Central memory CD8-positive, alpha-beta T cell (primary cell): ENCODE measurements around the gene RMP24.
A peak's percentile ranks its signal among the peaks of the same experiment; 100 is the strongest.
"Not testable (repeated sequence)": the region's sequence is repeated elsewhere in the genome, so short reads cannot be mapped to it uniquely, and the experiment has no call there.

ENCODE experiments used
- ATAC-seq: fragments of 150-1000 bp; cut with Tn5 transposase; replicated peaks from 2 replicates; pipeline ENCODE4 v1.10.0; 2022; ENCODE audit warnings: mild to moderate bottlenecking, moderate FRiP score, moderate number of reproducible peaks; ENCODE audit not compliant: poor library complexity, severe bottlenecking; ENCODE audit errors: extremely low read depth
- DNase-seq, 2 donors: peaks; one replicate each; pipeline ENCODE4 v3.0.0; 2021; ENCODE audit warnings: low spot score in 2 of 2
- H3K27ac Mint-ChIP-seq: one replicate; pipeline ENCODE4 v1.8.0; 2022; ENCODE audit warnings: low read depth, mild to moderate bottlenecking, moderate library complexity, mixed read lengths
- H3K27me3 Mint-ChIP-seq: one replicate; pipeline ENCODE4 v1.8.0; 2022; ENCODE audit warnings: mixed read lengths
- H3K36me3 Mint-ChIP-seq: one replicate; pipeline ENCODE4 v1.8.0; 2022; ENCODE audit warnings: mild to moderate bottlenecking, moderate library complexity, mixed read lengths; ENCODE audit not compliant: insufficient read depth
- H3K4me1 Mint-ChIP-seq: one replicate; pipeline ENCODE4 v1.8.0; 2022; ENCODE audit warnings: mixed read lengths
- H3K4me3 Mint-ChIP-seq: one replicate; pipeline ENCODE4 v1.8.0; 2022; ENCODE audit warnings: mild to moderate bottlenecking, moderate library complexity, mixed read lengths
- H3K9me3 Mint-ChIP-seq: one replicate; pipeline ENCODE4 v1.8.0; 2022; ENCODE audit warnings: mixed read lengths

Gene RMP24

DNA sequence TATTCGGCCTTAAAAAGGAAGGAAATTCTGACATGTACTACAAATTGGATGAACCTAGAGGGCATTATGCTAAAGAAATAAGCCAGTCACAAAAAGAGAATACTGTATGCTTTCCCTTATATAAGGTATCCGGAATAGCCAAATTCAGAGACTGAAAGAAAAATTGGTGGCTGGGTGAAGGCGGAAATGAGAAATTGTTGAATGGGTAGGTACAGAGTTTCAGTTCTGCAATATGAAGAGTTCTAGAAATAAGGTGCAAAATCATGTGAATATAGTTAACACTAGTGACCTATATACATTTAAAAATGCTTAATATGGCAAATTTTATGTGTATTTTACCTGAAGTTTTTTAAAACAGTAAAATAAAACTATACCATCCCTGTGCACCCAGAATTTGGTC lies 43.1 kb downstream of the RMP24 start:
- Mint-ChIP-seq H3K4me3 (no peak overlapping the region), H3K27ac (no peak overlapping the region), H3K9me3 (no peaks in the 10 kb centered on the region), H3K4me1 (peaks cover 5% of the 10 kb centered on the region), H3K36me3 (peaks cover 1% of the 10 kb centered on the region), H3K27me3 (no peaks in the 10 kb centered on the region)
- ATAC-seq, result no peak
- no peak for DNase-seq

DNA sequence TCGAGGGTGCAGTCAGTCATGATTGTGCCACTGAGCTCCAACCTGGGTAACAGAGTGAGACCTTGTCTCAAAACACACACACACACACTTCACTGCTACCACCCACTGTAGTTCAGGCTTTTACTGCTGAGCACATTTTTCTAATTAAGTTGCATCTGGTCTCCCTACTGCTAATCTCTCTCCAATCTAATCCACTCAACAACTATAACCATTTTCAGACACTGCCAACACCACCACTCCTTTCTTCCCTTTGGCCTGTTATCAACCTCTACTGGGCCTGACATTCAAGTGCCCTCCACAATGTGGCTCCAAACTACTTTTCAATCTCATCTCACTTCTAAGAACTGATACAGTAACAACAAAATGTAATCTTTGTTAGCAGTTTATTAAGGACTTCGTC lies 44.8 kb downstream of the RMP24 start:
- H3K4me1 Mint-ChIP-seq, result peaks cover 5% of the 10 kb centered on the region
- H3K27ac Mint-ChIP-seq, result no peak overlapping the region
- H3K27me3 Mint-ChIP-seq, result no peaks in the 10 kb centered on the region
- peaks cover 3% of the 10 kb centered on the region for H3K36me3 Mint-ChIP-seq
- no peak overlapping the region for H3K4me3 Mint-ChIP-seq
- H3K9me3 Mint-ChIP-seq, result no peaks in the 10 kb centered on the region
- ATAC-seq (no peak), DNase-seq (no peak)

DNA sequence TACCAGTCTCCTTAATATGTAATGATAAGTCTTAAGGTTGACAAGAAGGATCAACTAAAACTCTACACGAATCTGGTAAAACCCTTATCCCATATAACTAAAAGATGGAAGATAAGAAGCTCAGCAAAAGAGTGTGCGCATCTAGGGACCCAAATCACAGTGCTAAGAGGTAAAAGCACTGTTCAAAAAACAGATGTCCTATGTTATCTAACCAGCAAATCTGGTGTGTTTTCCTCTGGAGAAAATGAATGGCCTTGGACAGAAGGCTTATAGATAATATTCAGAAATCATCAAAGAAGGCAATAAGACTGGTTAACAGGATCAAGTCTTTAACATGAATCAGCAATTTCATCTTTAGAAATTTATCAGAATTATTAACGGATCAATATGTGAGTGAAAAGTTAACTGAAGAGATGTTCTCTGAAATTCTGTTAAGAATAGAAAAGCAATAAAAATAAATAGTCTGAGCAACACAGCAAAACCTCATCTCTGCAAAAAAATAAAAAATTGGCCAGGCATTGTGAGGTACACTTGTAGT lies 47.8 kb downstream of the RMP24 start:
- ATAC-seq (no peak), DNase-seq (no peak)
- Mint-ChIP-seq H3K4me3 (no peak overlapping the region), H3K27ac (peak overlapping the region; percentile 41), H3K9me3 (no peaks in the 10 kb centered on the region), H3K27me3 (no peaks in the 10 kb centered on the region), H3K36me3 (peaks cover 6% of the 10 kb centered on the region), H3K4me1 (peaks cover 5% of the 10 kb centered on the region)

DNA sequence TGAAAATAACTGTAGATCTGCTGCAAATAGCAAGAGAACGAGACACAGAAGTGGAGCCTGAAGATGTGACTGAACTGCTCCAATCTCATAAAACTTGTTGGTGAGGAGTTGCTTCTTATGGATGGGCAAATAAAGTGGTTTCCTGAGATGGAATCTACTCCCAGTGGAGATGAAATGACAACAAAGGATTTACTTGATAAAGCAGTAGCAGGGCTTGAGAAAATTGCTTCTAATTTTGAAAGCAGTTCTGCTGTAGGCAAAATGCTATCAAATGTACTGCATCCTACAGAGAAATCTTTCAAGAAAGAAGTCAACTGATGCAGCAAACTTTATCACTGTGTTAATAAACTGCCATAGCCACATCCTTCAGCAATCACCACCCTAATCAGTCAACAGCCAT lies 50.9 kb downstream of the RMP24 start:
- Mint-ChIP-seq H3K9me3 (no peaks in the 10 kb centered on the region), H3K4me3 (no peak overlapping the region), H3K27ac (no peak overlapping the region), H3K27me3 (no peaks in the 10 kb centered on the region), H3K36me3 (peaks cover 20% of the 10 kb centered on the region), H3K4me1 (no peaks in the 10 kb centered on the region)
- DNase-seq, result no peak
- ATAC-seq, result no peak

DNA sequence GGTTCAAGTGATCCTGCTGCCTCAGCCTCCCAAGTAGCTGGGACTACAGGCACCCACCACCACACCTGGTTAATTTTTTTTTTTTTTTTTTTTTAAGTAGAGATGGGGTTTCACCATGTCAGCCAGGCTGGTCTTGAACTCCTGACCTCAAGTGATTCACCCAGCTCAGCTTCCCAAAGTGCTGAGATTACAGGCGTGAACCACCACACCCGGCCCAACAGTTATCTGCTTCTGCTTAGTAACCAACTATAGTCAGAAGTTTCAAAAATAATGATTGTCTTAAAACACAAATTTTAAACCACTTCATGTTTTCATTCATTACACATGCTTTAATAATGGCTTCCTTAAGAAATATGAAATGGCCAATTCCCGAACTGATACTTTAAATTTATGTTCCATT lies 51.8 kb downstream of the RMP24 start:
- not testable (repeated sequence) for H3K4me1 Mint-ChIP-seq, H3K9me3 Mint-ChIP-seq, H3K27ac Mint-ChIP-seq, ATAC-seq, H3K27me3 Mint-ChIP-seq, H3K4me3 Mint-ChIP-seq, DNase-seq
- peaks cover 25% of the 10 kb centered on the region for H3K36me3 Mint-ChIP-seq

DNA sequence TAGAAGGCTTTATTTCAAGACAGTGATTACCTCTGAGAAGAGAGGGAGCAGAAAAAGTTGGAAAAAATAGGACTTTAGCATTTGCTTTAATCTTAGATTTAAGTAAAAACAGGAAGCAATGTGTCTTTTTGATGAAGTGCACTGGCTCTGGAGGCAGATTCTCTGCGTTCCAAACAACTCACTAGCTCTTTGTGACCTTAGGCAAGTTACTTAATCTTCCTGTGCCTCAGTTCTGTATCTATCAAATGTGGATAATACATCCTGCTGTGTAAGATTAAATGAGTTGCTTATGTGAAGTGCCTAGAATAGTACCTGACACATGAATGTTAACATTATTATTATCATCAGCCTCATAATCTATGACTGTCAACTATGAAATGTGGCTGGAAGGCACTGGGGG lies 52.5 kb downstream of the RMP24 start:
- no peaks in the 10 kb centered on the region for H3K9me3 Mint-ChIP-seq
- no peaks in the 10 kb centered on the region for H3K27me3 Mint-ChIP-seq
- DNase-seq (no peak), ATAC-seq (no peak)
- H3K4me1 Mint-ChIP-seq, result no peaks in the 10 kb centered on the region
- H3K4me3 Mint-ChIP-seq, result no peak overlapping the region
- H3K27ac Mint-ChIP-seq, result no peak overlapping the region
- H3K36me3 Mint-ChIP-seq, result peaks cover 32% of the 10 kb centered on the region

DNA sequence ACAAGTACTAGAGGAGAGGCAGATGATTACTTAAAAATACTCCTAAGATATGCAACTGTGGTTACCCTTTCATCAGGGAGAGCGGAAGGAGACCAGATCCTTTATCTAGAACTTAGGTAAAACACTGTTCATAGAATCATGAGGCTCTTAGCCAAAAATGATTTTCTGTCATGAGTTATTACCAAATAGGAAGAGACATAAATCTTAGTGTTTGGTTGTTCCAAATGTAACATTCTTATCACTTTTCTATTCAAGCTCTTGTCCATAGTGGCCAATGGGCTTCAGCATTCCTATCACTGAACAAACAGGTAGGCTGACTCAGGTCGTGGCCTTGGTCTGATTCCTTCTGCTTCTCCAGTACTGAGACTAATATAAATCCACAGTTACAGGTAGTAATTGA lies 56.4 kb downstream of the RMP24 start:
- Mint-ChIP-seq H3K4me1 (peaks cover 4% of the 10 kb centered on the region), H3K27me3 (no peaks in the 10 kb centered on the region), H3K9me3 (no peaks in the 10 kb centered on the region), H3K4me3 (no peak overlapping the region), H3K36me3 (peaks cover 33% of the 10 kb centered on the region), H3K27ac (peak overlapping the region; percentile 66)
- ATAC-seq (no peak), DNase-seq (no peak)
